Upper lobe of left lung (tissue), 4 donors: Measurements from ENCODE around the gene PRDM9.

Experiments
- POLR2A ChIP-seq, 4 donors: fragments of 450-650 bp; IDR thresholded peaks; one replicate each; pipeline ENCODE4 v1.5.1; 2016 to 2017; ENCODE audit warnings: antibody characterized with exemption in 4 of 4, mild to moderate bottlenecking in 2 of 4
- TF ChIP-seq, protein P1 (sequence below), 6 experiments: fragments of 450-650 bp in 4 of 6; fragments of 200-600 bp in 2 of 6; sonication (generic) in 2 of 6; IDR thresholded peaks; one replicate each; pipeline ENCODE4 v1.5.1; 2016 to 2019; ENCODE audit warnings: antibody characterized with exemption in 6 of 6

GRCh38 chr5:23468658-23469057 lies 38.8 kb upstream of the PRDM9 start:
- TF ChIP-seq POLR2A (IDR thresholded peaks at IDR 0.05): no peak
- TF ChIP-seq, protein P1, sequence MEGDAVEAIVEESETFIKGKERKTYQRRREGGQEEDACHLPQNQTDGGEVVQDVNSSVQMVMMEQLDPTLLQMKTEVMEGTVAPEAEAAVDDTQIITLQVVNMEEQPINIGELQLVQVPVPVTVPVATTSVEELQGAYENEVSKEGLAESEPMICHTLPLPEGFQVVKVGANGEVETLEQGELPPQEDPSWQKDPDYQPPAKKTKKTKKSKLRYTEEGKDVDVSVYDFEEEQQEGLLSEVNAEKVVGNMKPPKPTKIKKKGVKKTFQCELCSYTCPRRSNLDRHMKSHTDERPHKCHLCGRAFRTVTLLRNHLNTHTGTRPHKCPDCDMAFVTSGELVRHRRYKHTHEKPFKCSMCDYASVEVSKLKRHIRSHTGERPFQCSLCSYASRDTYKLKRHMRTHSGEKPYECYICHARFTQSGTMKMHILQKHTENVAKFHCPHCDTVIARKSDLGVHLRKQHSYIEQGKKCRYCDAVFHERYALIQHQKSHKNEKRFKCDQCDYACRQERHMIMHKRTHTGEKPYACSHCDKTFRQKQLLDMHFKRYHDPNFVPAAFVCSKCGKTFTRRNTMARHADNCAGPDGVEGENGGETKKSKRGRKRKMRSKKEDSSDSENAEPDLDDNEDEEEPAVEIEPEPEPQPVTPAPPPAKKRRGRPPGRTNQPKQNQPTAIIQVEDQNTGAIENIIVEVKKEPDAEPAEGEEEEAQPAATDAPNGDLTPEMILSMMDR (IDR thresholded peaks at IDR 0.05): no peak
